H9 (cell line): ENCODE results near the gene C1orf159. TPM values are rescaled to one million over a fixed set of nuclear protein-coding genes. Genes with fewer than 3 reads are reported as not detected.

Source experiments
- DNase-seq: peaks from one replicate; pipeline ENCODE4 v3.0.0-alpha.2; 2017
- H2AFZ ChIP-seq: one replicate; pipeline ENCODE4 v1.6.1; 2013; ENCODE audit warnings: mild to moderate bottlenecking, low read length, control low read depth, moderate library complexity
- H2AK5ac ChIP-seq: 2 replicates; pipeline ENCODE4 v1.6.1; 2013; ENCODE audit warnings: low read length, control low read depth, mixed read lengths; ENCODE audit not compliant: insufficient read length
- H2BK120ac ChIP-seq: one replicate; pipeline ENCODE4 v1.6.1; 2013; ENCODE audit warnings: low read depth, mild to moderate bottlenecking, low read length, control low read depth, inconsistent platforms; ENCODE audit not compliant: poor library complexity, severe bottlenecking
- H2BK12ac ChIP-seq: 2 replicates; pipeline ENCODE4 v1.6.1; 2013; ENCODE audit warnings: low read length, control low read depth, mixed read lengths, low read depth; ENCODE audit not compliant: insufficient read length
- H2BK15ac ChIP-seq: 2 replicates; pipeline ENCODE4 v1.6.1; 2013; ENCODE audit warnings: low read depth, low read length, control low read depth
- H2BK20ac ChIP-seq: one replicate; pipeline ENCODE4 v1.6.1; 2013; ENCODE audit warnings: low read depth, mild to moderate bottlenecking, low read length, control low read depth, inconsistent platforms; ENCODE audit not compliant: poor library complexity, severe bottlenecking
- H2BK5ac ChIP-seq: 2 replicates; pipeline ENCODE4 v1.6.1; 2013; ENCODE audit warnings: low read length, control low read depth, mixed read lengths; ENCODE audit not compliant: insufficient read length
- H3K14ac ChIP-seq: 2 replicates; pipeline ENCODE4 v1.6.1; 2013; ENCODE audit warnings: low read length, control low read depth; ENCODE audit not compliant: insufficient read depth
- H3K18ac ChIP-seq: 2 replicates; pipeline ENCODE4 v1.6.1; 2013; ENCODE audit warnings: low read depth, mild to moderate bottlenecking, mixed read lengths, low read length, control low read depth; ENCODE audit not compliant: insufficient read length
- H3K23ac ChIP-seq: 2 replicates; pipeline ENCODE4 v1.6.1; 2013; ENCODE audit warnings: low read length, control low read depth, mixed read lengths, low read depth; ENCODE audit not compliant: insufficient read length
- H3K23me2 ChIP-seq: 2 replicates; pipeline ENCODE4 v1.6.1; 2013; ENCODE audit warnings: low read depth, mild to moderate bottlenecking, mixed read lengths, low read length, control low read depth; ENCODE audit not compliant: insufficient read length, poor library complexity, severe bottlenecking
- H3K27ac ChIP-seq: 2 replicates; pipeline ENCODE4 v1.5.1; 2013; ENCODE audit warnings: low read length, control low read depth, mixed read lengths, low read depth; ENCODE audit not compliant: insufficient read length
- H3K27me3 ChIP-seq: 2 replicates; pipeline ENCODE4 v1.6.1; 2013; ENCODE audit warnings: low read length, control low read depth, inconsistent platforms; ENCODE audit not compliant: insufficient read depth
- H3K4ac ChIP-seq: 2 replicates; pipeline ENCODE4 v1.6.1; 2013; ENCODE audit warnings: low read depth, mild to moderate bottlenecking, control low read depth, inconsistent platforms, low read length, moderate library complexity
- H3K4me1 ChIP-seq: 2 replicates; pipeline ENCODE4 v1.6.1; 2013; ENCODE audit warnings: low read length, control low read depth, inconsistent platforms; ENCODE audit not compliant: insufficient read depth
- H3K4me2 ChIP-seq: 2 replicates; pipeline ENCODE4 v1.6.1; 2013; ENCODE audit warnings: low read length, control low read depth, mixed read lengths; ENCODE audit not compliant: insufficient read length, insufficient read depth
- H3K56ac ChIP-seq: 2 replicates; pipeline ENCODE4 v1.6.1; 2013; ENCODE audit warnings: low read depth, mild to moderate bottlenecking, mixed read lengths, low read length, control low read depth; ENCODE audit not compliant: insufficient read length
- H3K79me1 ChIP-seq: 2 replicates; pipeline ENCODE4 v1.6.1; 2013; ENCODE audit warnings: low read depth, mild to moderate bottlenecking, moderate library complexity, low read length, control low read depth, inconsistent platforms; ENCODE audit not compliant: insufficient read depth, poor library complexity, severe bottlenecking
- H3K79me2 ChIP-seq: 2 replicates; pipeline ENCODE4 v1.6.1; 2013; ENCODE audit warnings: low read length, control low read depth, inconsistent platforms; ENCODE audit not compliant: insufficient read depth
- H3K9ac ChIP-seq: 2 replicates; pipeline ENCODE4 v1.6.1; 2013; ENCODE audit warnings: low read length, control low read depth, mixed read lengths; ENCODE audit not compliant: insufficient read length; ENCODE audit errors: extremely low read depth
- H3K9me3 ChIP-seq: one replicate; pipeline ENCODE4 v1.6.1; 2013; ENCODE audit warnings: low read depth, low read length, inconsistent platforms; ENCODE audit not compliant: control insufficient read depth
- H3T11ph ChIP-seq: one replicate; pipeline ENCODE4 v1.6.1; 2013; ENCODE audit warnings: mild to moderate bottlenecking, low read length, control low read depth, inconsistent platforms
- H4K20me1 ChIP-seq: one replicate; pipeline ENCODE4 v1.6.1; 2013; ENCODE audit not compliant: control insufficient read depth, insufficient read length, insufficient read depth
- H4K5ac ChIP-seq: 2 replicates; pipeline ENCODE4 v1.6.1; 2013; ENCODE audit warnings: low read depth, mild to moderate bottlenecking, mixed read lengths, low read length, control low read depth; ENCODE audit not compliant: insufficient read length
- H4K8ac ChIP-seq: replicated peaks from 2 replicates; pipeline ENCODE4 v1.6.1; 2013; ENCODE audit warnings: low read length, control low read depth, mixed read lengths, low read depth; ENCODE audit not compliant: insufficient read length
- H4K91ac ChIP-seq: 2 replicates; pipeline ENCODE4 v1.6.1; 2013; ENCODE audit warnings: low read depth, mild to moderate bottlenecking, moderate library complexity, mixed read lengths, low read length, control low read depth; ENCODE audit not compliant: insufficient read length
- H3K27ac Mint-ChIP-seq, 3 experiments: 2 replicates in 2 of 3; 3 replicates in 1 of 3; pipeline ENCODE4 v1.8.0; 2020 to 2021; ENCODE audit warnings: mixed read lengths in 3 of 3, mild to moderate bottlenecking in 1 of 3, moderate library complexity in 1 of 3
- H3K27me3 Mint-ChIP-seq: 2 replicates; pipeline ENCODE4 v1.8.0; 2021; ENCODE audit warnings: low read depth, mild to moderate bottlenecking, moderate library complexity, mixed read lengths
- H3K36me3 Mint-ChIP-seq, 3 experiments: 2 replicates in 2 of 3; 3 replicates in 1 of 3; pipeline ENCODE4 v1.8.0; 2020 to 2021; ENCODE audit warnings: low read depth in 3 of 3, mixed read lengths in 3 of 3; ENCODE audit not compliant: insufficient read depth in 1 of 3
- H3K4me1 Mint-ChIP-seq, 2 experiments: 2 replicates each; pipeline ENCODE4 v1.8.0; 2020; ENCODE audit warnings: mixed read lengths in 2 of 2
- H3K4me3 Mint-ChIP-seq, 2 experiments: 2 replicates in 1 of 2; 3 replicates in 1 of 2; pipeline ENCODE4 v1.8.0; 2020 to 2021; ENCODE audit warnings: mild to moderate bottlenecking in 2 of 2, mixed read lengths in 2 of 2, moderate library complexity in 1 of 2
- H3K9me3 Mint-ChIP-seq, 2 experiments: 2 replicates in 1 of 2; 3 replicates in 1 of 2; pipeline ENCODE4 v1.8.0; 2020; ENCODE audit warnings: mild to moderate bottlenecking in 2 of 2, mixed read lengths in 2 of 2, moderate library complexity in 1 of 2
- CTCF ChIP-seq: fragments of 200-600 bp; sonication (generic); conservative IDR thresholded peaks from 3 replicates; pipeline ENCODE4 v1.8.0; 2021; ENCODE audit warnings: antibody characterized with exemption, mild to moderate bottlenecking
- WGBS: extraction: QIAGEN DNeasy Blood & Tissue Kit; methylation state at CpG from one replicate; pipeline ENCODE4 v1.1.7; 2013; ENCODE audit warnings: missing lambda C conversion rate, low lambda C conversion rate, mixed read lengths; ENCODE audit not compliant: insufficient read length; ENCODE audit errors: extremely low coverage; 5-methylcytosine and 5-hydroxymethylcytosine counted together
- total RNA-seq: library from RNA; stranded (reverse); gene quantifications from 2 replicates; pipeline ENCODE4 v1.2.1, GENCODE V29; 2021

C1orf159 gene
- total RNA-seq, 1 experiment from 2014 or later, result 12.3 TPM

GRCh38 chr1:1033009-1033587, 82.8 kb downstream of the C1orf159 start:
- no peak overlapping the region for H3K9ac ChIP-seq
- H4K8ac ChIP-seq, result no peak overlapping the region
- no CpG with 5 or more reads among the region's 73 CpGs for WGBS
- H3K27me3 Mint-ChIP-seq, result peaks cover 35% of the 10 kb centered on the region
- no peak overlapping the region for H2AFZ ChIP-seq
- no peak overlapping the region for H2AK5ac ChIP-seq
- no peak overlapping the region for H4K5ac ChIP-seq
- H3K56ac ChIP-seq, result no peak overlapping the region
- H3T11ph ChIP-seq, result no peak overlapping the region
- no peaks in the 10 kb centered on the region; the same call in 1 of the 2 replicates for H3K27me3 ChIP-seq
- H2BK5ac ChIP-seq, result no peak overlapping the region
- DNase-seq, result peak; percentile 97
- H4K20me1 ChIP-seq, result no peaks in the 10 kb centered on the region
- no peak overlapping the region for H4K91ac ChIP-seq
- no peak overlapping the region for H3K18ac ChIP-seq
- H3K4me1 ChIP-seq, result peaks cover 4% of the 10 kb centered on the region; the same call in 1 of the 2 replicates
- peak overlapping the region; percentile 45 to 68; a peak in 3 of 5 replicates for H3K4me3 Mint-ChIP-seq
- H3K27ac ChIP-seq, result no peak overlapping the region
- H3K79me1 ChIP-seq, result no peaks in the 10 kb centered on the region
- H2BK120ac ChIP-seq, result no peak overlapping the region
- H3K9me3 Mint-ChIP-seq, result no peaks in the 10 kb centered on the region
- no peak overlapping the region for H3K4me2 ChIP-seq
- H3K4me1 Mint-ChIP-seq, result peaks cover 7 to 14% of the 10 kb centered on the region in 2 experiments
- no peaks in the 10 kb centered on the region for H3K9me3 ChIP-seq
- H2BK15ac ChIP-seq, result no peak overlapping the region
- H3K23ac ChIP-seq, result no peak overlapping the region
- no peak overlapping the region for H2BK12ac ChIP-seq
- H3K79me2 ChIP-seq, result no peaks in the 10 kb centered on the region
- H3K36me3 Mint-ChIP-seq, result peaks cover 5 to 18% (median 17%) of the 10 kb centered on the region in 3 experiments; a peak in 6 of 7 replicates
- H2BK20ac ChIP-seq, result no peak overlapping the region
- H3K27ac Mint-ChIP-seq, result no peak overlapping the region
- no peak overlapping the region for H3K14ac ChIP-seq
- peak; percentile 92 for TF ChIP-seq CTCF
- peaks cover 10% of the 10 kb centered on the region for H3K23me2 ChIP-seq
- no peak overlapping the region for H3K4ac ChIP-seq
